Muscle layer of colon (tissue), 2 donors: ENCODE data around the gene OR2T2.
"Not testable (repeated sequence)": the region's sequence is repeated elsewhere in the genome, so short reads cannot be mapped to it uniquely, and the experiment has no call there.

Experiments used
- H3K27ac ChIP-seq: one replicate; pipeline ENCODE4 v1.7.0; 2013; ENCODE audit warnings: low read depth, mild to moderate bottlenecking, low read length, moderate library complexity
- H3K27me3 ChIP-seq, 2 donors: one replicate each; pipeline ENCODE4 v1.7.0; 2013; ENCODE audit warnings: low read length in 2 of 2, mild to moderate bottlenecking in 2 of 2; ENCODE audit not compliant: insufficient read depth in 2 of 2, control insufficient read depth in 1 of 2
- H3K36me3 ChIP-seq: one replicate; pipeline ENCODE4 v1.7.0; 2013; ENCODE audit warnings: mild to moderate bottlenecking, low read length; ENCODE audit not compliant: insufficient read depth
- H3K4me1 ChIP-seq: one replicate; pipeline ENCODE4 v1.7.0; 2013; ENCODE audit warnings: mild to moderate bottlenecking, low read length; ENCODE audit not compliant: insufficient read depth
- H3K4me3 ChIP-seq, 2 donors: one replicate each; pipeline ENCODE4 v1.7.0; 2013; ENCODE audit warnings: low read length in 2 of 2, low read depth in 1 of 2, mild to moderate bottlenecking in 1 of 2, moderate library complexity in 1 of 2
- H3K9ac ChIP-seq: one replicate; pipeline ENCODE4 v1.7.0; 2013; ENCODE audit warnings: low read length
- H3K9me3 ChIP-seq: one replicate; pipeline ENCODE4 v1.7.0; 2013; ENCODE audit warnings: mild to moderate bottlenecking, low read length
- donor health status: abdominal sarcoma.
- donor health status: Adenocarcinoma of cecum.

OR2T2 gene

GRCh38 chr1:248445399-248445798 is at the start of gene OR2T2:
TSS of gene OR2T2 (plus strand) at chr1:248445637. CDS start at chr1:248452798, 7,161 bp downstream.
- H3K27ac ChIP-seq, H3K4me1 ChIP-seq, H3K9ac ChIP-seq, H3K27me3 ChIP-seq, H3K9me3 ChIP-seq, H3K36me3 ChIP-seq, H3K4me3 ChIP-seq: not testable (repeated sequence)

- Histone ChIP-seq H3K9me3 (no peaks in the 10 kb centered on the region), H3K9ac (no peak within 1 kb of the TSS)
Measured at GRCh38 chr1:248402748-248403147, 42.7 kb upstream of the OR2T2 start, which contains the start of gene OR2T1. TSS of gene OR2T1 (plus strand) at chr1:248403048. CDS start at chr1:248406148, 3,100 bp downstream.

GRCh38 chr1:248404024-248404423 is 41.4 kb upstream of the OR2T2 start:
- no peaks in the 10 kb centered on the region for H3K36me3 ChIP-seq
- H3K27ac ChIP-seq: no peak overlapping the region
- H3K9ac ChIP-seq: no peak overlapping the region
- H3K9me3 ChIP-seq: no peaks in the 10 kb centered on the region
- no peaks in the 10 kb centered on the region for H3K4me1 ChIP-seq
- no peak overlapping the region for H3K4me3 ChIP-seq
- H3K27me3 ChIP-seq: no peaks in the 10 kb centered on the region

More at GRCh38 chr1:248402748-248403147, 42.7 kb upstream of the OR2T2 start, which contains the start of gene OR2T1:
- H3K36me3 ChIP-seq: no peaks in the 10 kb centered on the region
- H3K27ac ChIP-seq: no peak within 1 kb of the TSS
- no peaks in the 10 kb centered on the region for H3K4me1 ChIP-seq
- no peaks in the 10 kb centered on the region for H3K27me3 ChIP-seq
- no peak within 1 kb of the TSS for H3K4me3 ChIP-seq

GRCh38 chr1:248406721-248407692 is 38.4 kb upstream of the OR2T2 start:
- no peak overlapping the region for H3K9ac ChIP-seq
- no peaks in the 10 kb centered on the region for H3K27me3 ChIP-seq
- no peak overlapping the region for H3K4me3 ChIP-seq
- H3K36me3 ChIP-seq: no peaks in the 10 kb centered on the region
- H3K27ac ChIP-seq: no peak overlapping the region
- no peaks in the 10 kb centered on the region for H3K9me3 ChIP-seq
- H3K4me1 ChIP-seq: no peaks in the 10 kb centered on the region

GRCh38 chr1:248416226-248416625 is 29.2 kb upstream of the OR2T2 start:
- Histone ChIP-seq H3K27me3 (no peaks in the 10 kb centered on the region), H3K27ac (no peak overlapping the region), H3K9me3 (no peaks in the 10 kb centered on the region), H3K4me3 (no peak overlapping the region), H3K9ac (no peak overlapping the region), H3K36me3 (no peaks in the 10 kb centered on the region), H3K4me1 (no peaks in the 10 kb centered on the region)

- no peaks in the 10 kb centered on the region for H3K27me3 ChIP-seq
- H3K36me3 ChIP-seq: no peaks in the 10 kb centered on the region
- no peak overlapping the region for H3K4me3 ChIP-seq
- H3K9me3 ChIP-seq: no peaks in the 10 kb centered on the region
- H3K9ac ChIP-seq: no peak overlapping the region
- no peaks in the 10 kb centered on the region for H3K4me1 ChIP-seq
- H3K27ac ChIP-seq: no peak overlapping the region
Measured at GRCh38 chr1:248417854-248418253, 27.6 kb upstream of the OR2T2 start.

- Histone ChIP-seq H3K27me3 (no peaks in the 10 kb centered on the region), H3K9ac (no peak overlapping the region), H3K4me3 (no peak overlapping the region), H3K36me3 (no peaks in the 10 kb centered on the region), H3K4me1 (no peaks in the 10 kb centered on the region), H3K27ac (no peak overlapping the region), H3K9me3 (no peaks in the 10 kb centered on the region)
Measured at GRCh38 chr1:248421384-248421783, 24.1 kb upstream of the OR2T2 start.

GRCh38 chr1:248427526-248428191 is 17.8 kb upstream of the OR2T2 start:
- not testable (repeated sequence) for H3K4me3 ChIP-seq, H3K4me1 ChIP-seq, H3K27me3 ChIP-seq, H3K9ac ChIP-seq, H3K9me3 ChIP-seq, H3K36me3 ChIP-seq, H3K27ac ChIP-seq

GRCh38 chr1:248428192-248428533 is 17.3 kb upstream of the OR2T2 start:
- not testable (repeated sequence) for H3K27me3 ChIP-seq, H3K9ac ChIP-seq, H3K36me3 ChIP-seq, H3K27ac ChIP-seq, H3K9me3 ChIP-seq, H3K4me3 ChIP-seq, H3K4me1 ChIP-seq

GRCh38 chr1:248431683-248432082 is 13.8 kb upstream of the OR2T2 start:
- H3K36me3 ChIP-seq, H3K9ac ChIP-seq, H3K27me3 ChIP-seq, H3K4me3 ChIP-seq, H3K4me1 ChIP-seq, H3K9me3 ChIP-seq, H3K27ac ChIP-seq: not testable (repeated sequence)

- not testable (repeated sequence) for H3K4me3 ChIP-seq, H3K9me3 ChIP-seq, H3K36me3 ChIP-seq, H3K27ac ChIP-seq, H3K9ac ChIP-seq, H3K27me3 ChIP-seq, H3K4me1 ChIP-seq
Measured at GRCh38 chr1:248432201-248432600, 13.2 kb upstream of the OR2T2 start.
